DMS 273 (cell line): ENCODE measurements around the gene TRAPPC3.
A peak's percentile ranks its signal among the peaks of the same experiment; 100 is the strongest.

Experiments used
- DNase-seq: peaks from one replicate; lab custom pipeline; 2025; ENCODE audit not compliant: unreplicated experiment; lab: John Stamatoyannopoulos, UW

TRAPPC3 gene

GRCh38 chr1:36128126-36128904, 21.0 kb downstream of the TRAPPC3 start:
- DNase-seq, result no peak

GRCh38 chr1:36126797-36127500, 22.3 kb downstream of the TRAPPC3 start:
- DNase-seq, result peak; percentile 37

- DNase-seq, result no peak
Observed at GRCh38 chr1:36126005-36126716, 23.1 kb downstream of the TRAPPC3 start.

GRCh38 chr1:36125129-36125991, 23.9 kb downstream of the TRAPPC3 start, which contains the start of gene COL8A2:
COL8A2 (minus strand) TSS chr1:36125222; CDS start chr1:36100242, 24,980 bp downstream.
- no peak for DNase-seq

- no peak for DNase-seq
Observed at GRCh38 chr1:36124404-36125128, 24.7 kb downstream of the TRAPPC3 start.

GRCh38 chr1:36123356-36123755, 25.9 kb downstream of the TRAPPC3 start:
- no peak for DNase-seq

- DNase-seq, result no peak
Observed at GRCh38 chr1:36122062-36123030, 26.9 kb downstream of the TRAPPC3 start.

- no peak for DNase-seq
Observed at GRCh38 chr1:36119456-36119855, 29.8 kb downstream of the TRAPPC3 start.

- no peak for DNase-seq
Observed at GRCh38 chr1:36118447-36119204, 30.7 kb downstream of the TRAPPC3 start.

GRCh38 chr1:36116901-36117300, 32.4 kb downstream of the TRAPPC3 start:
- DNase-seq, result peak; percentile 31

- DNase-seq, result no peak
Observed at GRCh38 chr1:36115931-36116330, 33.4 kb downstream of the TRAPPC3 start.

GRCh38 chr1:36115200-36115669, 34.1 kb downstream of the TRAPPC3 start:
- peak; percentile 80 for DNase-seq

GRCh38 chr1:36114371-36114770, 34.9 kb downstream of the TRAPPC3 start:
- no peak for DNase-seq

GRCh38 chr1:36112823-36113222, 36.5 kb downstream of the TRAPPC3 start:
- no peak for DNase-seq

- no peak for DNase-seq
Observed at GRCh38 chr1:36111151-36111550, 38.1 kb downstream of the TRAPPC3 start.

GRCh38 chr1:36109041-36109679, 40.1 kb downstream of the TRAPPC3 start:
- DNase-seq, result no peak

- DNase-seq, result no peak
Observed at GRCh38 chr1:36108314-36108713, 41.0 kb downstream of the TRAPPC3 start.

GRCh38 chr1:36107394-36107793, 41.9 kb downstream of the TRAPPC3 start:
- no peak for DNase-seq
